Smooth muscle cell (in vitro differentiated cells): Measurements from ENCODE around the gene TMPRSS11E. TPM values are rescaled to one million over a fixed set of nuclear protein-coding genes. Genes with fewer than 3 reads are reported as not detected.

Experiments used
- DNase-seq: peaks from one replicate; lab custom pipeline; 2025; ENCODE audit not compliant: unreplicated experiment; lab: John Stamatoyannopoulos, UW
- H2AFZ ChIP-seq: fragments of 200-600 bp; sonication (generic); 2 replicates; pipeline ENCODE4 v1.6.0; 2016; ENCODE audit warnings: antibody characterized with exemption, low read depth, mild to moderate bottlenecking
- H3F3A ChIP-seq: fragments of 200-600 bp; sonication (generic); 2 replicates; pipeline ENCODE4 v1.6.0; 2017; ENCODE audit warnings: antibody characterized with exemption, low read depth
- H3K27ac ChIP-seq: fragments of 200-600 bp; sonication (generic); 2 replicates; pipeline ENCODE4 v1.5.1; 2016; ENCODE audit warnings: low read depth, mild to moderate bottlenecking
- H3K27me3 ChIP-seq: fragments of 200-600 bp; sonication (generic); 2 replicates; pipeline ENCODE4 v1.6.1; 2016; ENCODE audit warnings: low read depth, mild to moderate bottlenecking
- H3K36me3 ChIP-seq: fragments of 200-600 bp; sonication (generic); 2 replicates; pipeline ENCODE4 v1.5.1; 2016; ENCODE audit warnings: low read depth
- H3K4me1 ChIP-seq: fragments of 200-600 bp; sonication (generic); 2 replicates; pipeline ENCODE4 v1.5.1; 2016; ENCODE audit warnings: low read depth
- H3K4me2 ChIP-seq: fragments of 200-600 bp; sonication (generic); 2 replicates; pipeline ENCODE4 v1.6.0; 2016; ENCODE audit warnings: mild to moderate bottlenecking
- H3K4me3 ChIP-seq: fragments of 200-600 bp; sonication (generic); 2 replicates; pipeline ENCODE4 v1.5.1; 2016; ENCODE audit warnings: mild to moderate bottlenecking
- H3K79me2 ChIP-seq: fragments of 200-600 bp; sonication (generic); 2 replicates; pipeline ENCODE4 v1.6.0; 2016; ENCODE audit warnings: low read depth, mild to moderate bottlenecking
- H3K9ac ChIP-seq: fragments of 200-600 bp; sonication (generic); 2 replicates; pipeline ENCODE4 v1.6.0; 2016; ENCODE audit warnings: low read depth
- H3K9me3 ChIP-seq: fragments of 200-600 bp; sonication (generic); replicated peaks from 2 replicates; pipeline ENCODE4 v1.5.1; 2016; ENCODE audit warnings: low read depth
- H4K20me1 ChIP-seq: fragments of 200-600 bp; sonication (generic); 2 replicates; pipeline ENCODE4 v1.6.0; 2016; ENCODE audit warnings: low read depth
- CTCF ChIP-seq: fragments of 200-600 bp; sonication (generic); IDR thresholded peaks from 2 replicates; pipeline ENCODE4 v1.5.1; 2017; ENCODE audit warnings: borderline replicate concordance, mild to moderate bottlenecking, antibody characterized with exemption; ENCODE audit not compliant: insufficient read depth, poor library complexity, severe bottlenecking
- WGBS: methylation state at CpG from one replicate; pipeline ENCODE4 v1.1.7; 2016; ENCODE audit warnings: low lambda C conversion rate; 5-methylcytosine and 5-hydroxymethylcytosine counted together
- polyA plus RNA-seq: library from polyadenylated mRNA; unstranded; fragments of >200 nt; fragmentation: Nextera tagmentation; extraction: Ambion mirVana; gene quantifications from 2 replicates; pipeline ENCODE4 v1.2.1, GENCODE V29; 2016
- total RNA-seq: library from RNA; depleted of rRNA; stranded (reverse); fragments of >200 nt; gene quantifications from 2 replicates; pipeline ENCODE4 v1.2.3, GENCODE V29; 2014

The TMPRSS11E gene
- total and polyA plus RNA-seq, 2 experiments from 2014 or later, result 1.0 to 14.7 TPM

GRCh38 chr4:68463796-68464195, 16.5 kb downstream of the TMPRSS11E start:
- no peaks in the 10 kb centered on the region for H3K36me3 ChIP-seq
- 85% methylated on average over 2 of the region's 2 CpGs for WGBS
- no peak overlapping the region for H3K4me2 ChIP-seq
- no peaks in the 10 kb centered on the region for H3K4me1 ChIP-seq
- H3K9ac ChIP-seq, result no peak overlapping the region
- no peaks in the 10 kb centered on the region for H3K27me3 ChIP-seq
- peak overlapping the region; percentile 55 for H2AFZ ChIP-seq
- H4K20me1 ChIP-seq, result no peaks in the 10 kb centered on the region
- peaks cover 3% of the 10 kb centered on the region for H3F3A ChIP-seq
- DNase-seq, result no peak
- H3K27ac ChIP-seq, result peak overlapping the region; percentile 10
- TF ChIP-seq CTCF, result no peak
- no peaks in the 10 kb centered on the region for H3K9me3 ChIP-seq
- no peak overlapping the region for H3K4me3 ChIP-seq
- no peaks in the 10 kb centered on the region for H3K79me2 ChIP-seq

- H3K4me1 ChIP-seq, result no peaks in the 10 kb centered on the region
- H3K27me3 ChIP-seq, result no peaks in the 10 kb centered on the region
- no peak overlapping the region for H3K4me3 ChIP-seq
- 92% methylated on average over 1 of the region's 1 CpG for WGBS
- H3K27ac ChIP-seq, result peak overlapping the region; percentile 69
- peaks cover 3% of the 10 kb centered on the region for H3F3A ChIP-seq
- no peaks in the 10 kb centered on the region for H3K79me2 ChIP-seq
- H3K4me2 ChIP-seq, result no peak overlapping the region
- TF ChIP-seq CTCF, result no peak
- H3K36me3 ChIP-seq, result no peaks in the 10 kb centered on the region
- no peaks in the 10 kb centered on the region for H4K20me1 ChIP-seq
- no peaks in the 10 kb centered on the region for H3K9me3 ChIP-seq
- no peak for DNase-seq
- H2AFZ ChIP-seq, result peak overlapping the region; percentile 28
- no peak overlapping the region for H3K9ac ChIP-seq
Measured at GRCh38 chr4:68465058-68465457, 17.8 kb downstream of the TMPRSS11E start.

GRCh38 chr4:68466185-68466584, 18.9 kb downstream of the TMPRSS11E start:
- H3K4me2 ChIP-seq, result peak overlapping the region; percentile 39
- H3K4me1 ChIP-seq, result no peaks in the 10 kb centered on the region
- no peaks in the 10 kb centered on the region for H3K36me3 ChIP-seq
- peaks cover 3% of the 10 kb centered on the region for H3F3A ChIP-seq
- no peak overlapping the region for H3K4me3 ChIP-seq
- H3K27me3 ChIP-seq, result no peaks in the 10 kb centered on the region
- WGBS, result 66% methylated on average over 2 of the region's 2 CpGs
- no peak overlapping the region for H2AFZ ChIP-seq
- no peaks in the 10 kb centered on the region for H4K20me1 ChIP-seq
- no peak for DNase-seq
- H3K79me2 ChIP-seq, result no peaks in the 10 kb centered on the region
- H3K27ac ChIP-seq, result peak overlapping the region; percentile 81
- H3K9ac ChIP-seq, result no peak overlapping the region
- TF ChIP-seq CTCF, result no peak
- no peaks in the 10 kb centered on the region for H3K9me3 ChIP-seq

- H4K20me1 ChIP-seq, result no peaks in the 10 kb centered on the region
- H2AFZ ChIP-seq, result no peak overlapping the region
- H3K36me3 ChIP-seq, result no peaks in the 10 kb centered on the region
- peaks cover 3% of the 10 kb centered on the region for H3F3A ChIP-seq
- no peak overlapping the region for H3K4me3 ChIP-seq
- H3K9ac ChIP-seq, result no peak overlapping the region
- no peaks in the 10 kb centered on the region for H3K27me3 ChIP-seq
- no peaks in the 10 kb centered on the region for H3K9me3 ChIP-seq
- H3K4me2 ChIP-seq, result peak overlapping the region; percentile 39
- H3K27ac ChIP-seq, result peak overlapping the region; percentile 81
- no peaks in the 10 kb centered on the region for H3K4me1 ChIP-seq
- H3K79me2 ChIP-seq, result no peaks in the 10 kb centered on the region
- no peak for TF ChIP-seq CTCF
- WGBS, result 86% methylated on average over 3 of the region's 3 CpGs
- no peak for DNase-seq
Measured at GRCh38 chr4:68466751-68467150, 19.5 kb downstream of the TMPRSS11E start.
